ENCODE data around the gene NFATC3.

NFATC3 gene

GRCh38 chr16:68065716-68066305 lies 19.4 kb upstream of the NFATC3 start:
- in situ Hi-C loops (cut with HindIII; ENCODE audit: low pct_unique_long_range_greater_than_20kb, low sequenced_read_pairs): no loop called here
- DNase-seq (ENCODE audit: low read depth in 1 of 2, low spot score in 1 of 2): no peak
- TF ChIP-seq JUND (IDR thresholded peaks at IDR 0.05; ENCODE audit: low read depth): no peak

DNA sequence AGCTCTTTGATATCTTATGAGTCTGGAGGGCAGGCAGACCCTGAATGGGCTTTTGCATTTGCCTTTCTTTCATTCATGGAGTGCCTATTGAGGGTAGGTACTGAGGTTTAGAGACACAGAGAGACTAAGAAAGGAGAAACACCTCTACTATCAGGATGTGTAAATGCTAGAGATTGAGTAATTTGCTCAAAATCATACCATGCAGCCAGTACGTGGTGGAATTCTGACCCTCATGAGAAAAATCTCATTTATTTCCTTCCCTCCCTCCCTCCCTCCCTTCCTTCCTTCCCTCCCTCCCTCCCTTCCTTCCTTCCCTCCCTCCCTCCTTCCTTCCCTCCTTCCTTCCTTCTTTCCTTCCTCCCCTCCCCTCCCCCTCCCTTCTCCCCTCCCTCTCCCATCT lies 18.4 kb upstream of the NFATC3 start:
- DNase-seq (ENCODE audit: low read depth in 1 of 2, low spot score in 1 of 2): no peak
- no peak for TF ChIP-seq JUND (IDR thresholded peaks at IDR 0.05; ENCODE audit: low read depth)
- in situ Hi-C loops (cut with HindIII; ENCODE audit: low pct_unique_long_range_greater_than_20kb, low sequenced_read_pairs): no loop called here

GRCh38 chr16:68068926-68069325 lies 16.2 kb upstream of the NFATC3 start:
- in situ Hi-C loops (cut with HindIII; ENCODE audit: low pct_unique_long_range_greater_than_20kb, low sequenced_read_pairs): no loop called here
- no peak for TF ChIP-seq JUND (IDR thresholded peaks at IDR 0.05; ENCODE audit: low read depth)
- no peak for DNase-seq (ENCODE audit: low read depth in 1 of 2, low spot score in 1 of 2)

- DNase-seq (ENCODE audit: low read depth in 1 of 2, low spot score in 1 of 2): no peak
- TF ChIP-seq JUND (IDR thresholded peaks at IDR 0.05; ENCODE audit: low read depth): no peak
- in situ Hi-C loops (cut with HindIII; ENCODE audit: low pct_unique_long_range_greater_than_20kb, low sequenced_read_pairs): no loop called here
Observed at GRCh38 chr16:68069511-68070248, 15.5 kb upstream of the NFATC3 start.

- no peak for DNase-seq (ENCODE audit: low read depth in 1 of 2, low spot score in 1 of 2)
- in situ Hi-C loops (cut with HindIII; ENCODE audit: low pct_unique_long_range_greater_than_20kb, low sequenced_read_pairs): no loop called here
- TF ChIP-seq JUND (IDR thresholded peaks at IDR 0.05; ENCODE audit: low read depth): no peak
Observed at GRCh38 chr16:68070249-68070730, 14.9 kb upstream of the NFATC3 start.

GRCh38 chr16:68070806-68071517 lies 14.2 kb upstream of the NFATC3 start:
- in situ Hi-C loops (cut with HindIII; ENCODE audit: low pct_unique_long_range_greater_than_20kb, low sequenced_read_pairs): no loop called here
- DNase-seq (ENCODE audit: low read depth in 1 of 2, low spot score in 1 of 2): no peak
- no peak for TF ChIP-seq JUND (IDR thresholded peaks at IDR 0.05; ENCODE audit: low read depth)

- in situ Hi-C loops (cut with HindIII; ENCODE audit: low pct_unique_long_range_greater_than_20kb, low sequenced_read_pairs): no loop called here
- TF ChIP-seq JUND (IDR thresholded peaks at IDR 0.05; ENCODE audit: low read depth): no peak
- DNase-seq (ENCODE audit: low read depth in 1 of 2, low spot score in 1 of 2): no peak
Observed at GRCh38 chr16:68071518-68071901, 13.7 kb upstream of the NFATC3 start.

- TF ChIP-seq JUND (IDR thresholded peaks at IDR 0.05; ENCODE audit: low read depth): no peak
- no peak for DNase-seq (ENCODE audit: low read depth in 1 of 2, low spot score in 1 of 2)
- in situ Hi-C loops (cut with HindIII; ENCODE audit: low pct_unique_long_range_greater_than_20kb, low sequenced_read_pairs): no loop called here
Observed at GRCh38 chr16:68072038-68072695, 13.0 kb upstream of the NFATC3 start.

- in situ Hi-C loops (cut with HindIII; ENCODE audit: low pct_unique_long_range_greater_than_20kb, low sequenced_read_pairs): no loop called here
- no peak for TF ChIP-seq JUND (IDR thresholded peaks at IDR 0.05; ENCODE audit: low read depth)
- DNase-seq (ENCODE audit: low read depth in 1 of 2, low spot score in 1 of 2): no peak
Observed at GRCh38 chr16:68073902-68074760, 11.0 kb upstream of the NFATC3 start.

GRCh38 chr16:68074850-68075555 lies 10.2 kb upstream of the NFATC3 start:
- in situ Hi-C loops (cut with HindIII; ENCODE audit: low pct_unique_long_range_greater_than_20kb, low sequenced_read_pairs): no loop called here
- DNase-seq (ENCODE audit: low read depth in 1 of 2, low spot score in 1 of 2): no peak

GRCh38 chr16:68075980-68076379 lies 9.2 kb upstream of the NFATC3 start:
- in situ Hi-C loops (cut with HindIII; ENCODE audit: low pct_unique_long_range_greater_than_20kb, low sequenced_read_pairs): no loop called here
- no peak for TF ChIP-seq JUND (IDR thresholded peaks at IDR 0.05; ENCODE audit: low read depth)
- DNase-seq (ENCODE audit: low read depth in 1 of 2, low spot score in 1 of 2): no peak

More at GRCh38 chr16:68074850-68075555, 10.2 kb upstream of the NFATC3 start:
- no peak for TF ChIP-seq JUND (IDR thresholded peaks at IDR 0.05; ENCODE audit: low read depth)
